ENCODE results near the gene NRP2.

GRCh38 chr2:205732314-205732713 is 50.0 kb downstream of the NRP2 start:
- TF ChIP-seq CTCF (IDR thresholded peaks at IDR 0.05) = no peak
- TF ChIP-seq POLR2A (IDR thresholded peaks at IDR 0.05) = no peak
